Glomerular visceral epithelial cell (primary cell): ENCODE results near the gene SDF2.
A peak's percentile ranks its signal among the peaks of the same experiment; 100 is the strongest.
"Not testable (repeated sequence)": the region's sequence is repeated elsewhere in the genome, so short reads cannot be mapped to it uniquely, and the experiment has no call there.

Source experiments
- DNase-seq: peaks from one replicate; pipeline ENCODE4 v3.0.0-alpha.2; 2016; ENCODE audit errors: extremely low spot score

Gene SDF2

GRCh38 chr17:28634206-28634865 lies 27.4 kb downstream of the SDF2 start:
- DNase-seq: no peak

DNA sequence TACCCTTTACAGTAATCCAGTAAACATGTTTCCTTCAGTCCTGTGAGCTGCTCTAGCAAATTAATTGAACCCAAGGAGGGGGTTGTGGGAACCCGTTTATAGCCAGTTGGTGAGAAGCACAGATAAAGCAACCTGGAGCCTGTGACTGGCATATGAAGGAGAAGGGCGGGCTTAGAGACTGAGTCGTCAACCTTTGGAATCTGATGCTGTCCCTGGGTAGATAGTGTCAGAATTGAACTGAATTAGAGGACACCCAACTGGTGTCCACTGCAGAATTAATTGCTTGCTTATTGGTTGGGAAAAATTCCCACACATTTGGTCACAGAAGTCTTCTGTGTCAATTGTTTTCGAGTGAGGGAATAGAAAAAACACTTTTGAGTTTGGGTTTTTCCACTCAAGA lies 34.9 kb downstream of the SDF2 start:
- no peak for DNase-seq

DNA sequence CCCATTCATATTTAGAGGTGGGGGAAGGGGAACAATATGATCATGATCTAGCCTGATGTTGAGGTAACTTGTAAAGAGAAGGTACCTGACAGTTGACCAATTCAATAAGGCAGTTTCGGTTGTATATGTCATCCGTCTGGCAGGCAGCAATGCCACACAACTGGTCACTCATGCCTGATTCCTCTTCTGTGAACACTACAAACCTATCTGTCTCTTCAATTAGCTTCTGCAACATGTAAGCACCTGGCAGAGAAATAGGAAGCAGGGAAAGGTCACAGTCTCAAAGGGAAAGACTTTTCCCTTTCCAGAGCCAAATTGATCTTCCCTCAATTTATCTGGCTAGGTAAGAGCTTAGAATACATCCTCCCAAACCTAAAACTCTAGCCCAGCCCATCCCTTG lies 37.6 kb downstream of the SDF2 start:
- DNase-seq: no peak

GRCh38 chr17:28623696-28624095 lies 38.0 kb downstream of the SDF2 start:
- DNase-seq: no peak

- DNase-seq: no peak
Measured at GRCh38 chr17:28622186-28622585, 39.5 kb downstream of the SDF2 start.

- no peak for DNase-seq
Measured at GRCh38 chr17:28620010-28620409, 41.7 kb downstream of the SDF2 start.

DNA sequence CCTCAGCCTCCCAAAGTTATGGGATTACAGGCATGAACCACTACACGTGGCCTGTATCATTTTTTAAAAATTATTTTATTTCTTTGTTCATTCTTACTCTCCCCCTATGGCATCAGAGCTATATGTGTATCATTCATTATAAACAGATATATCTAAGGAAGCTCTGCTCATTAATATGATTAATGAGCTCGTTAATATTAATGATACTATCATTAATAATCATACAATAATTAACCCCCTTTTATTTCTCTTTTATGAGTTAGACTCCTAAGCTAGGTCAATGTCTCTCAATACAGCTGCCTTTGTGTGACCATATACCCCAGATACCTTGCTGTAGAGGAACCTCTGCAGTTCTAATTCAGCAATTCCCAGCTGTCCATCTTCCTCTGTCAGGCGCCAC lies 43.2 kb downstream of the SDF2 start:
- no peak for DNase-seq

- DNase-seq: no peak
Measured at GRCh38 chr17:28616281-28616680, 45.4 kb downstream of the SDF2 start.

DNA sequence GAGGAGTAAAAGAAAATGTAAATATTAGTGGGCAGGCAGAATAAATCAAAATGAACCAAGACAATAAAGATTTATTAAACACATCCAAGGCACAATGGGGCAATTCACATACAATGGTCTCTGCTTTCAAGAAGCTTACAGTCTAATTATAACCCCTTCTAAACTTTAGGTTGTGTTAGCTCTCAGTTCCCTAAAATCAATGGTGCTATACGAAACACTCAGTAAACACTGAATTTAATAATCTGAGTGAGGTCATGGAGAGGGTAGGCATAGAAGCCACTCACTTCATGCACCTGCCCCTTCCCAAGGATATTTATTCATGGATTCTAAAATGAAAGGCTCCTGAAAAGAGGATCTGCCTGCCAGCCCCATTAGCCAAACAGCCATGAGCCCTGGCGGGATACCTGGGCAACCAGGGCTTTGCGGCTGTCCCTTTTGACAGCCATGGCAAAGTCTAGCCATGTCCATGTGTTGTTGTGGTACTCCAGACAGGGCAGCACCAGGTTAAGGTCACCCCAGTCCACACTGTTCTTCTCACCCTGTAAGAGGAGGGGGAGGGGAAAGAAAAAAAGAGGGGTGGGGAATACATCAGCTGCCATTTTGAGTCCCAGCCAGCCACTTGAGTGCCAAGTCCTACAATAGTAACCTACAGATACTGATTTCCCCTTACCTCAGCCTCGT lies 46.3 kb downstream of the SDF2 start:
- no peak for DNase-seq

- no peak for DNase-seq
Measured at GRCh38 chr17:28613931-28614381, 47.8 kb downstream of the SDF2 start, which contains the start of gene RSKR. Gene RSKR (minus strand): TSS chr17:28614185. CDS start chr17:28614161, 24 bp downstream.

DNA sequence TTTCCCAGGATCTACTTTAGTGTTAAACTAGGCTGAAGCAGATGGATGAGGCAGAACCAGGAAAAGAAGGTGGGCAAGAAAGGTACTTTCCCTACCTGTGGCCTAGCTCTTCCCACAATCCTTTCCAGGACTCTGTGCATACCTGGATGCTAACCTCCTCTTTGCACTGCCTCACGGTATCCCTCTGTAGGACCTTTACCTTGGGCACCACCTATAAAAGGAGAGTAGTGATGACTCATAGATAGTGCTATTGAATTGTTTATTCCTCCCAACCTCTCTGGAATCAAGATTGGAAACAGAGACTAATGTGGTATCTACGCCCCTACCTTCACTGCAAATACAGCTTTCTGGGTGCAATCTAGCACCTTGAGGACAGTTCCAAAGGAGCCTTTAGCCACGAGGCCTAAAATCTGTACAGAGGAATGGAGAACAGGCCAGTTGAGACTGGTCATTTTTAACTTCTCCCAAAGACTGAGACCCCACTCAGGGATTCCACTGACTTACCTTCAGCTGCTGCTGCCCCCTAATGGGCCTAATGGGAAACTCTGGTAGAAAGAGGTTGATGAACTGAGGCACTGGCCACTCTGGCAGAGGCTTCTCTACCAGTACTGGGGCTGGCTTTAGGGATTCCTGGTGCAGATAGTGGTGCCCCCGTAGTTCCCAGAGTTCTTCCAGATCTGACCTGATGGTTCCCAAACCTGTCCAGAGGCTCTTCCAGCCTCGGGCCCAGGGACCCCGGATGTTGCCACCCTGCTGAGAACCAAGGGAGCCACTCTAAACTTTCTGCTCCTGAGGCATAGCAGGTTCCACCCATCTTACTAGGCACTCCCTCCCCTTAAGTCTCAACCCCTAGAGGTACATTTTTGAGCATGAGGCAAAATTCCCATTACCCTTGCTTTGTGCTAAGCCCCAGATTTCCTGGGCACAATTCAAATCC lies 48.5 kb downstream of the SDF2 start:
- DNase-seq: peak; percentile 31

- DNase-seq: no peak
Measured at GRCh38 chr17:28612531-28612930, 49.2 kb downstream of the SDF2 start.

DNA sequence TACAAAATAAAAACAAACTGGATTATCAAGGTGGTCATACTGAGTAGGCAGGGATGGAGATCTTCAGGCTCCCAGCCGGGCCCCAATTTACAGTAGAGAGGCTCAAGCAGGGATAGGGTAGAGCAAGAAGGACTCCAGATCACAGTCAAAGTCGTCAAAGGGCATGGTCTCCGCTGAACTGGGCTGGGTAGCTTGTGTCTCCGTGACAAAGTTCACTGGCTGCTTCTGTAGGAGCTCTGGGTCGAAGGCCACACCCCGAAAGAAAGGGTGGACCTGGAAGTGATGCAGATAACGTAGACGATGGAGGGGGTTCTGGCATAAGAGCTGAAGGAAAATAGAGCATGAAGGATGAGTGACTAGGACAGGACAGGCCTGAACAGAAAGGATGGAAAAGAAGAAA lies 51.3 kb downstream of the SDF2 start:
- DNase-seq: no peak

DNA sequence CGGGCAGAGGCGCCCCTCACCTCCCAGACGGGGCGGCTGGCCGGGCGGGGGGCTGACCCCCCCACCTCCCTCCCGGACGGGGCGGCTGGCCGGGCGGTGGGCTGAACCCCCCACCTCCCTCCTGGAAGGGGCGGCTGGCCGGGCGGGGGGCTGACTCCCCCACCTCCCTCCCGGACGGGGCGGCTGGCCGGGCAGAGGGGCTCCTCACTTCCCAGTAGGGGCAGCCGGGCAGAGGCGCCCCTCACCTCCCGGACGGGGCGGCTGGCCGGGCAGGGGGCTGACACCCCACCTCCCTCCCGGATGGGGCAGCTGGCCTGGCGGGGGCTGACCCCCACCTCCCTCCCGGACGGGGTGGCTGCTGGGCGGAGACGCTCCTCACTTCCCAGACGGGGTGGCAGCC lies 57.7 kb downstream of the SDF2 start:
- DNase-seq: not testable (repeated sequence)

DNA sequence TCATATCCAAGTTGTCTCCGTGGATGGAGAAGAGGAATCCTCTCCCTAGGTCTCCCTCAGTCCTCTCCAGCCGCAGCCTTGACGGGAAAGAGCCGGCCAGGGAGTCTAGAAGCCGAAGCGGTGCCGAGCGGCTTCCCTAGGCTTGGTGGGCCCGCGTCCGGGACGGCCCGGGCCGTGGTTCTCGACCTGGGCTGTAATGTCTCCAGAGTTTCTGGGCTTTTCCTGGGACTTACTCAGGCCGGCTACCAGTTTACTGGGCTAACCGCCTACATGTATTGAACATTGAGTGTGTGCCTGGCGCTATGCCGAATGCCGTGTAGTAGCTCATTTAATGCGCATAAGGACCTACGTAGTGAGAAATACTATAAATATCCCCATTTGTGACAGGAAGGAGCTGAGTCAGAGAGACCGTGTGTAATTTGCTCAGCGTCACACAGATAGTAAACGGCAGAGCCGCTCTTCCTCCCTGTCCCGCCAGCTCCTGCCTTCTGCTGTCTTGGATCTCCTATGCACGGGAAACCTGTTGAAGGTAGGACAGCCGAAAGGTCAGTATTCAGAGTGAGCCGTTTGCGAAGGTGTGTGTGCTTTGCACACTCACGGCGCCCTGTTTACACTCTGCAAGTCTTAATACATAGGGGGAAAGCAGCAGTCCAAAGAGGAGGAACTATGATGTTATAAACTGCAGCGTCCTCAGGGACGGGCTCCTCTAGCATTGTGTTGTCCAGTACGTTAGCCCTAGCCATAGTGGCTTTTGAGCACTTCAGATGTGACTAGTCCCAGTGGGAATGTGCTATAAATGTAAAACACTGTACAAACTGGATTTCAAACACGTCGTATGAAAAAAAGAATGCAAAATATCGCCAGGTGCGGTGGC lies 62.2 kb downstream of the SDF2 start:
- peak; percentile 62 for DNase-seq

GRCh38 chr17:28598799-28599310 lies 62.9 kb downstream of the SDF2 start, which contains the start of gene SPAG5:
Gene SPAG5 (minus strand): TSS chr17:28599025. CDS start chr17:28598946, 79 bp downstream.
- DNase-seq: peak; percentile 95

DNA sequence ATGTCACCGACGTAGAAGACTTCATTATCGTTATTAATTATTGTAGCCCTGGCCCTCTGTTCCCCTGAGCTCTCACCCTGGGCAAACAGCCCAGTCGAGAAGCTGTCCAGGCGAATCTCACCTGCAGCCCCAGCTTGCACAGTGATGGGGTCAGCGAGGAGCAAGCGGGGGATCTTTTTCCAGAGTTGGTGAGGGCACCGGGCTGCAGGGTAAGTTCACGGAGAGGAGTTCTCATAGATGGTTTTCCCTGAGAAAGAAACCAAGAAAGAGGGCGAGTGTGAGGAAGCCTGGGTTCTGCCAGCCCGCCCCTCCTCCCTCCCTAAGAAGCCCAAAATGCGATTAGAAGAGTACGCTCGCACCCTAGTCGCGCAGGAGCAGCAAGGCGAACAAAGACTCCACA lies 63.3 kb downstream of the SDF2 start:
- no peak for DNase-seq
